Activated CD4-positive, alpha-beta T cell treated with anti-CD3 and anti-CD28 coated beads, Interleukin-2, amount 10 ng/mL, durations not matched to agents 24 days and 14 days (primary cell): ENCODE measurements around the gene CAPRIN2. TPM values are rescaled to one million over a fixed set of nuclear protein-coding genes. Genes with fewer than 3 reads are reported as not detected.

Experiments
- DNase-seq: peaks from one replicate; pipeline ENCODE4 v3.0.0; 2022
- H3K27ac Mint-ChIP-seq: one replicate; pipeline ENCODE4 v1.8.0; 2022; ENCODE audit warnings: mild to moderate bottlenecking, mixed read lengths
- H3K27me3 Mint-ChIP-seq: one replicate; pipeline ENCODE4 v1.8.0; 2022; ENCODE audit warnings: mixed read lengths
- H3K36me3 Mint-ChIP-seq: one replicate; pipeline ENCODE4 v1.8.0; 2022; ENCODE audit warnings: low read depth, mild to moderate bottlenecking, mixed read lengths
- H3K4me1 Mint-ChIP-seq: one replicate; pipeline ENCODE4 v1.8.0; 2021; ENCODE audit warnings: mixed read lengths
- H3K4me3 Mint-ChIP-seq: one replicate; pipeline ENCODE4 v1.8.0; 2022; ENCODE audit warnings: mild to moderate bottlenecking, moderate library complexity, mixed read lengths
- H3K9me3 Mint-ChIP-seq: one replicate; pipeline ENCODE4 v1.8.0; 2021; ENCODE audit warnings: mixed read lengths
- intact Hi-C: fragments of 100-400 bp; cut with micrococcal nuclease; formaldehyde crosslinking; loops from one replicate; pipeline ENCODE4 v1.15.1; 2023
- total RNA-seq: library from RNA; stranded (reverse); gene quantifications from 2 replicates; pipeline ENCODE4 v1.2.3, GENCODE V29; 2022

Gene CAPRIN2
- total RNA-seq: 8.6 and 12.2 TPM in 2 replicates

GRCh38 chr12:30754750-30755394 lies at the start of gene CAPRIN2:
Gene CAPRIN2 (minus strand): TSS chr12:30754951. CDS start chr12:30753520, 1,431 bp downstream.
- H3K4me3 Mint-ChIP-seq: peak within 1 kb of the TSS; percentile 91
- peak; percentile 98 for DNase-seq
- peaks cover 22% of the 10 kb centered on the region for H3K4me1 Mint-ChIP-seq
- H3K9me3 Mint-ChIP-seq: no peaks in the 10 kb centered on the region
- intact Hi-C loops: loop anchor here (1.0 to 2.0 kb wide), 5 partner anchors 40 to 1374 kb away; partner anchors contain the start of genes DDX11, ERGIC2, IPO8 and SINHCAF
- H3K27ac Mint-ChIP-seq: peak within 1 kb of the TSS; percentile 75
- H3K36me3 Mint-ChIP-seq: no peaks in the 10 kb centered on the region
- peaks cover 8% of the 10 kb centered on the region for H3K27me3 Mint-ChIP-seq

GRCh38 chr12:30797689-30798088 lies 42.9 kb upstream of the CAPRIN2 start:
- intact Hi-C loops: no loop called here
- no peak for DNase-seq
- Mint-ChIP-seq H3K36me3 (no peaks in the 10 kb centered on the region), H3K27ac (no peak overlapping the region), H3K9me3 (no peaks in the 10 kb centered on the region), H3K27me3 (peaks cover 48% of the 10 kb centered on the region), H3K4me3 (peak overlapping the region; percentile 3), H3K4me1 (peaks cover 14% of the 10 kb centered on the region)

- Mint-ChIP-seq H3K4me3 (peak overlapping the region; percentile 70), H3K9me3 (no peaks in the 10 kb centered on the region), H3K4me1 (peaks cover 14% of the 10 kb centered on the region), H3K27ac (no peak overlapping the region), H3K36me3 (no peaks in the 10 kb centered on the region), H3K27me3 (peaks cover 51% of the 10 kb centered on the region)
- intact Hi-C loops: no loop called here
- no peak for DNase-seq
These were observed 42.2 kb upstream of the CAPRIN2 start for GRCh38 chr12:30796891-30797371.

- intact Hi-C loops: no loop called here
- peaks cover 49% of the 10 kb centered on the region for H3K27me3 Mint-ChIP-seq
- no peaks in the 10 kb centered on the region for H3K36me3 Mint-ChIP-seq
These were observed 41.6 kb upstream of the CAPRIN2 start for GRCh38 chr12:30796313-30796780.

GRCh38 chr12:30795410-30796312 lies 40.9 kb upstream of the CAPRIN2 start:
- no peak overlapping the region for H3K27ac Mint-ChIP-seq
- intact Hi-C loops: loop anchor here (1.0 kb wide), 1 partner anchor 40 kb away; no protein-coding TSS in a partner anchor
- H3K4me3 Mint-ChIP-seq: peak overlapping the region; percentile 79
- H3K27me3 Mint-ChIP-seq: peaks cover 47% of the 10 kb centered on the region
- peak; percentile 83 for DNase-seq
- H3K9me3 Mint-ChIP-seq: no peaks in the 10 kb centered on the region
- no peaks in the 10 kb centered on the region for H3K36me3 Mint-ChIP-seq
- peaks cover 14% of the 10 kb centered on the region for H3K4me1 Mint-ChIP-seq

More at GRCh38 chr12:30796313-30796780, 41.6 kb upstream of the CAPRIN2 start:
- Mint-ChIP-seq H3K4me3 (peak overlapping the region; percentile 79), H3K9me3 (no peaks in the 10 kb centered on the region), H3K27ac (no peak overlapping the region), H3K4me1 (peaks cover 14% of the 10 kb centered on the region)
- DNase-seq: no peak

GRCh38 chr12:30794591-30795409 lies 40.0 kb upstream of the CAPRIN2 start:
- Mint-ChIP-seq H3K4me1 (peaks cover 14% of the 10 kb centered on the region), H3K36me3 (no peaks in the 10 kb centered on the region), H3K9me3 (no peaks in the 10 kb centered on the region), H3K27ac (peak overlapping the region; percentile 65), H3K4me3 (peak overlapping the region; percentile 79), H3K27me3 (peaks cover 46% of the 10 kb centered on the region)
- intact Hi-C loops: loop anchor here (1.0 kb wide), 1 partner anchor 39 kb away; no protein-coding TSS in a partner anchor
- no peak for DNase-seq

- Mint-ChIP-seq H3K4me3 (no peak overlapping the region), H3K27me3 (peaks cover 41% of the 10 kb centered on the region), H3K27ac (no peak overlapping the region), H3K9me3 (no peaks in the 10 kb centered on the region), H3K36me3 (no peaks in the 10 kb centered on the region), H3K4me1 (peaks cover 14% of the 10 kb centered on the region)
- DNase-seq: no peak
- intact Hi-C loops: no loop called here
These were observed 39.3 kb upstream of the CAPRIN2 start for GRCh38 chr12:30794020-30794419.

- Mint-ChIP-seq H3K9me3 (no peaks in the 10 kb centered on the region), H3K27me3 (peaks cover 33% of the 10 kb centered on the region), H3K36me3 (no peaks in the 10 kb centered on the region), H3K27ac (peak overlapping the region; percentile 51), H3K4me1 (peaks cover 14% of the 10 kb centered on the region), H3K4me3 (no peak overlapping the region)
- no peak for DNase-seq
- intact Hi-C loops: no loop called here
These were observed 38.1 kb upstream of the CAPRIN2 start for GRCh38 chr12:30792648-30793499.

GRCh38 chr12:30792085-30792484 lies 37.3 kb upstream of the CAPRIN2 start:
- no peak overlapping the region for H3K4me3 Mint-ChIP-seq
- intact Hi-C loops: no loop called here
- H3K36me3 Mint-ChIP-seq: no peaks in the 10 kb centered on the region
- no peaks in the 10 kb centered on the region for H3K9me3 Mint-ChIP-seq
- peaks cover 26% of the 10 kb centered on the region for H3K27me3 Mint-ChIP-seq
- peaks cover 13% of the 10 kb centered on the region for H3K4me1 Mint-ChIP-seq
- H3K27ac Mint-ChIP-seq: no peak overlapping the region
- DNase-seq: no peak

GRCh38 chr12:30788754-30789153 lies 34.0 kb upstream of the CAPRIN2 start:
- H3K36me3 Mint-ChIP-seq: no peaks in the 10 kb centered on the region
- intact Hi-C loops: no loop called here
- no peak for DNase-seq
- no peaks in the 10 kb centered on the region for H3K4me1 Mint-ChIP-seq
- H3K27me3 Mint-ChIP-seq: peaks cover 34% of the 10 kb centered on the region
- no peak overlapping the region for H3K4me3 Mint-ChIP-seq
- no peak overlapping the region for H3K27ac Mint-ChIP-seq
- no peaks in the 10 kb centered on the region for H3K9me3 Mint-ChIP-seq

- DNase-seq: no peak
- intact Hi-C loops: no loop called here
- H3K27me3 Mint-ChIP-seq: peaks cover 35% of the 10 kb centered on the region
- H3K27ac Mint-ChIP-seq: no peak overlapping the region
- no peaks in the 10 kb centered on the region for H3K36me3 Mint-ChIP-seq
- no peaks in the 10 kb centered on the region for H3K9me3 Mint-ChIP-seq
- H3K4me1 Mint-ChIP-seq: no peaks in the 10 kb centered on the region
- no peak overlapping the region for H3K4me3 Mint-ChIP-seq
These were observed 30.9 kb upstream of the CAPRIN2 start for GRCh38 chr12:30785630-30786029.

- no peaks in the 10 kb centered on the region for H3K9me3 Mint-ChIP-seq
- H3K36me3 Mint-ChIP-seq: no peaks in the 10 kb centered on the region
- no peak overlapping the region for H3K4me3 Mint-ChIP-seq
- no peak overlapping the region for H3K27ac Mint-ChIP-seq
- intact Hi-C loops: no loop called here
- peaks cover 32% of the 10 kb centered on the region for H3K27me3 Mint-ChIP-seq
- H3K4me1 Mint-ChIP-seq: no peaks in the 10 kb centered on the region
- no peak for DNase-seq
These were observed 29.8 kb upstream of the CAPRIN2 start for GRCh38 chr12:30784508-30784907.
